Measurements from ENCODE around the gene CNTNAP2.

The CNTNAP2 gene

GRCh38 chr7:147567043-147567442 is 1450.4 kb downstream of the CNTNAP2 start:
- Histone ChIP-seq H4K20me1 (no peaks in the 10 kb centered on the region), H3K27me3 (no peaks in the 10 kb centered on the region), H3K27ac (no peak overlapping the region), H3K4me2 (no peak overlapping the region), H3K36me3 (no peaks in the 10 kb centered on the region), H3K4me3 (no peak overlapping the region), H3K4me1 (no peaks in the 10 kb centered on the region), H3K9ac (no peak overlapping the region), H3K9me3 (no peaks in the 10 kb centered on the region)
- TF ChIP-seq Cebpa-rat (IDR thresholded peaks at IDR 0.05) = no peak

- TF ChIP-seq Cebpa-rat (IDR thresholded peaks at IDR 0.05) = no peak
- Histone ChIP-seq H3K9ac (no peak overlapping the region), H3K4me1 (no peaks in the 10 kb centered on the region), H4K20me1 (no peaks in the 10 kb centered on the region), H3K36me3 (no peaks in the 10 kb centered on the region), H3K9me3 (no peaks in the 10 kb centered on the region), H3K27me3 (no peaks in the 10 kb centered on the region), H3K4me2 (no peak overlapping the region), H3K27ac (no peak overlapping the region), H3K4me3 (no peak overlapping the region)
These were observed 1452.7 kb downstream of the CNTNAP2 start for GRCh38 chr7:147569116-147569913.

- Histone ChIP-seq H3K9me3 (no peaks in the 10 kb centered on the region), H3K27me3 (no peaks in the 10 kb centered on the region), H3K9ac (no peak overlapping the region), H4K20me1 (no peaks in the 10 kb centered on the region), H3K4me2 (no peak overlapping the region), H3K36me3 (no peaks in the 10 kb centered on the region), H3K4me1 (no peaks in the 10 kb centered on the region), H3K27ac (no peak overlapping the region), H3K4me3 (no peak overlapping the region)
- TF ChIP-seq Cebpa-rat (IDR thresholded peaks at IDR 0.05) = no peak
These were observed 1453.8 kb downstream of the CNTNAP2 start for GRCh38 chr7:147570390-147570789.

GRCh38 chr7:147571436-147572185 is 1455.0 kb downstream of the CNTNAP2 start:
- Histone ChIP-seq H3K4me3 (no peak overlapping the region), H3K9ac (no peak overlapping the region), H3K27me3 (no peaks in the 10 kb centered on the region), H3K4me2 (no peak overlapping the region), H3K27ac (no peak overlapping the region), H3K9me3 (no peaks in the 10 kb centered on the region), H4K20me1 (no peaks in the 10 kb centered on the region), H3K36me3 (no peaks in the 10 kb centered on the region), H3K4me1 (no peaks in the 10 kb centered on the region)
- no peak for TF ChIP-seq Cebpa-rat (IDR thresholded peaks at IDR 0.05)

GRCh38 chr7:147578196-147578595 is 1461.6 kb downstream of the CNTNAP2 start:
- H3K4me2 ChIP-seq = no peak overlapping the region
- H3K36me3 ChIP-seq = no peaks in the 10 kb centered on the region
- H3K4me3 ChIP-seq = no peak overlapping the region
- no peaks in the 10 kb centered on the region for H3K27me3 ChIP-seq
- no peak overlapping the region for H3K27ac ChIP-seq
- H3K4me1 ChIP-seq = no peaks in the 10 kb centered on the region
- no peaks in the 10 kb centered on the region for H3K9me3 ChIP-seq
- H3K9ac ChIP-seq = no peak overlapping the region
- TF ChIP-seq Cebpa-rat (IDR thresholded peaks at IDR 0.05) = no peak
- H4K20me1 ChIP-seq = no peaks in the 10 kb centered on the region

GRCh38 chr7:147579148-147579547 is 1462.5 kb downstream of the CNTNAP2 start:
- Histone ChIP-seq H3K4me2 (no peak overlapping the region), H3K27ac (no peak overlapping the region), H3K4me3 (no peak overlapping the region), H3K9me3 (no peaks in the 10 kb centered on the region), H3K36me3 (no peaks in the 10 kb centered on the region), H3K9ac (no peak overlapping the region), H3K4me1 (no peaks in the 10 kb centered on the region), H3K27me3 (no peaks in the 10 kb centered on the region), H4K20me1 (no peaks in the 10 kb centered on the region)
- no peak for TF ChIP-seq Cebpa-rat (IDR thresholded peaks at IDR 0.05)

- Histone ChIP-seq H3K9ac (no peak overlapping the region), H3K9me3 (no peaks in the 10 kb centered on the region)
- TF ChIP-seq Cebpa-rat (IDR thresholded peaks at IDR 0.05) = no peak
These were observed 1468.2 kb downstream of the CNTNAP2 start for GRCh38 chr7:147584771-147585193.

GRCh38 chr7:147586110-147586509 is 1469.5 kb downstream of the CNTNAP2 start:
- no peak overlapping the region for H3K27ac ChIP-seq
- no peaks in the 10 kb centered on the region for H4K20me1 ChIP-seq
- no peak overlapping the region for H3K4me2 ChIP-seq
- no peak overlapping the region for H3K4me3 ChIP-seq
- H3K27me3 ChIP-seq = no peaks in the 10 kb centered on the region
- H3K9me3 ChIP-seq = no peaks in the 10 kb centered on the region
- no peaks in the 10 kb centered on the region for H3K36me3 ChIP-seq
- no peak for TF ChIP-seq Cebpa-rat (IDR thresholded peaks at IDR 0.05)
- H3K4me1 ChIP-seq = no peaks in the 10 kb centered on the region
- no peak overlapping the region for H3K9ac ChIP-seq

More at GRCh38 chr7:147584771-147585193, 1468.2 kb downstream of the CNTNAP2 start:
- no peaks in the 10 kb centered on the region for H4K20me1 ChIP-seq
- no peaks in the 10 kb centered on the region for H3K27me3 ChIP-seq
- H3K27ac ChIP-seq = no peak overlapping the region
- no peak overlapping the region for H3K4me3 ChIP-seq
- no peaks in the 10 kb centered on the region for H3K4me1 ChIP-seq
- H3K4me2 ChIP-seq = no peak overlapping the region
- no peaks in the 10 kb centered on the region for H3K36me3 ChIP-seq

- Histone ChIP-seq H3K4me1 (no peaks in the 10 kb centered on the region), H3K27ac (no peak overlapping the region), H3K27me3 (no peaks in the 10 kb centered on the region), H4K20me1 (no peaks in the 10 kb centered on the region), H3K4me3 (no peak overlapping the region), H3K9ac (no peak overlapping the region), H3K9me3 (no peaks in the 10 kb centered on the region), H3K36me3 (no peaks in the 10 kb centered on the region), H3K4me2 (no peak overlapping the region)
- TF ChIP-seq Cebpa-rat (IDR thresholded peaks at IDR 0.05) = no peak
These were observed 1469.9 kb downstream of the CNTNAP2 start for GRCh38 chr7:147586526-147586925.
